Measurements from ENCODE around the gene CHRM2. TPM values are rescaled to one million over a fixed set of nuclear protein-coding genes. Genes with fewer than 3 reads are reported as not detected.

CHRM2 gene
- polyA plus RNA-seq, 1 donor from 2014 or later, result 0.05 TPM

DNA sequence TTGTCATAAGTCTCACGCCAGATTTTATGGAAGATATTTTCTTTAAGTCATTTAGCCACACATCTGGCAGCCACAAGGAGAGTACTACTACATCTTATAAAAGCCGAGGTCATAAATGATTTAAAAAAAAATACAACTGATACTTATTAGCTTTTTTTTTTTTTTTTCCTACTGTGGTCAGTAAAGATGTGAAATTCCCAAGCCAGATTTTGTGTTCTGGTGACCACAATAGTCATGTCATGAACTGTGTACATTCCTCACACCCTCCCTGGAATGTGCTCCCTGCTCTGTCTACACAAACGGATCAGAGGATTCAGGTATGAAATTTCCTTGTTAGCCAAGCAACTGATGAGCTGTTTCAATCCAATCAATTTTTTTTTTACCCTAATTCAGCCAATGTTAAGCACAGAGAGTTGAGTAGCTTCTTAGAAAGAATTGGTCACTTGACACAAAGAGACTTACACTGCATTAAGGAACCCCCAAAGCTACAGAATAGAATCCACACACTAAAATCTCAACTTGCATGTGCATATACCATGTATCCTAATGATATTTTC is 54.7 kb downstream of the CHRM2 start:
- Histone ChIP-seq H3K36me3 (ENCODE audit: insufficient read depth, low read length) (no peaks in the 10 kb centered on the region), H2AFZ (ENCODE audit: low read depth, low read length) (no peak overlapping the region), H3K9ac (ENCODE audit: low read length) (no peak overlapping the region), H3K79me2 (replicated peaks; ENCODE audit: insufficient read depth, low read length) (no peaks in the 10 kb centered on the region), H3F3A (ENCODE audit: insufficient read depth, low read length, poor library complexity, severe bottlenecking) (no peaks in the 10 kb centered on the region), H3K9me2 (ENCODE audit: insufficient read depth, low read length) (no peaks in the 10 kb centered on the region), H3K4me3 (ENCODE audit: low read length) (no peak overlapping the region), H3K9me3 (ENCODE audit: low read length) (no peaks in the 10 kb centered on the region), H3K4me2 (ENCODE audit: low read length) (no peak overlapping the region), H3K27me3 (ENCODE audit: insufficient read depth, low read depth, low read length) (no peaks in the 10 kb centered on the region), H4K20me1 (ENCODE audit: insufficient read depth) (no peaks in the 10 kb centered on the region), H3K27ac (ENCODE audit: low read length) (no peak overlapping the region)
- no peak for TF ChIP-seq POLR2AphosphoS5 (IDR thresholded peaks at IDR 0.05)
- TF ChIP-seq TAF1 (IDR thresholded peaks at IDR 0.05; ENCODE audit: low read depth), result no peak
- no peak for TF ChIP-seq RAD21 (conservative IDR thresholded peaks at IDR 0.05)
- TF ChIP-seq SMC3 (conservative IDR thresholded peaks at IDR 0.05; ENCODE audit: poor library complexity), result no peak
- no peak for TF ChIP-seq EP300 (conservative IDR thresholded peaks at IDR 0.05; ENCODE audit: poor library complexity, severe bottlenecking)
- TF ChIP-seq, protein P1, sequence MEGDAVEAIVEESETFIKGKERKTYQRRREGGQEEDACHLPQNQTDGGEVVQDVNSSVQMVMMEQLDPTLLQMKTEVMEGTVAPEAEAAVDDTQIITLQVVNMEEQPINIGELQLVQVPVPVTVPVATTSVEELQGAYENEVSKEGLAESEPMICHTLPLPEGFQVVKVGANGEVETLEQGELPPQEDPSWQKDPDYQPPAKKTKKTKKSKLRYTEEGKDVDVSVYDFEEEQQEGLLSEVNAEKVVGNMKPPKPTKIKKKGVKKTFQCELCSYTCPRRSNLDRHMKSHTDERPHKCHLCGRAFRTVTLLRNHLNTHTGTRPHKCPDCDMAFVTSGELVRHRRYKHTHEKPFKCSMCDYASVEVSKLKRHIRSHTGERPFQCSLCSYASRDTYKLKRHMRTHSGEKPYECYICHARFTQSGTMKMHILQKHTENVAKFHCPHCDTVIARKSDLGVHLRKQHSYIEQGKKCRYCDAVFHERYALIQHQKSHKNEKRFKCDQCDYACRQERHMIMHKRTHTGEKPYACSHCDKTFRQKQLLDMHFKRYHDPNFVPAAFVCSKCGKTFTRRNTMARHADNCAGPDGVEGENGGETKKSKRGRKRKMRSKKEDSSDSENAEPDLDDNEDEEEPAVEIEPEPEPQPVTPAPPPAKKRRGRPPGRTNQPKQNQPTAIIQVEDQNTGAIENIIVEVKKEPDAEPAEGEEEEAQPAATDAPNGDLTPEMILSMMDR (IDR thresholded peaks at IDR 0.05; ENCODE audit: poor library complexity, severe bottlenecking), result no peak
- TF ChIP-seq, protein P2, sequence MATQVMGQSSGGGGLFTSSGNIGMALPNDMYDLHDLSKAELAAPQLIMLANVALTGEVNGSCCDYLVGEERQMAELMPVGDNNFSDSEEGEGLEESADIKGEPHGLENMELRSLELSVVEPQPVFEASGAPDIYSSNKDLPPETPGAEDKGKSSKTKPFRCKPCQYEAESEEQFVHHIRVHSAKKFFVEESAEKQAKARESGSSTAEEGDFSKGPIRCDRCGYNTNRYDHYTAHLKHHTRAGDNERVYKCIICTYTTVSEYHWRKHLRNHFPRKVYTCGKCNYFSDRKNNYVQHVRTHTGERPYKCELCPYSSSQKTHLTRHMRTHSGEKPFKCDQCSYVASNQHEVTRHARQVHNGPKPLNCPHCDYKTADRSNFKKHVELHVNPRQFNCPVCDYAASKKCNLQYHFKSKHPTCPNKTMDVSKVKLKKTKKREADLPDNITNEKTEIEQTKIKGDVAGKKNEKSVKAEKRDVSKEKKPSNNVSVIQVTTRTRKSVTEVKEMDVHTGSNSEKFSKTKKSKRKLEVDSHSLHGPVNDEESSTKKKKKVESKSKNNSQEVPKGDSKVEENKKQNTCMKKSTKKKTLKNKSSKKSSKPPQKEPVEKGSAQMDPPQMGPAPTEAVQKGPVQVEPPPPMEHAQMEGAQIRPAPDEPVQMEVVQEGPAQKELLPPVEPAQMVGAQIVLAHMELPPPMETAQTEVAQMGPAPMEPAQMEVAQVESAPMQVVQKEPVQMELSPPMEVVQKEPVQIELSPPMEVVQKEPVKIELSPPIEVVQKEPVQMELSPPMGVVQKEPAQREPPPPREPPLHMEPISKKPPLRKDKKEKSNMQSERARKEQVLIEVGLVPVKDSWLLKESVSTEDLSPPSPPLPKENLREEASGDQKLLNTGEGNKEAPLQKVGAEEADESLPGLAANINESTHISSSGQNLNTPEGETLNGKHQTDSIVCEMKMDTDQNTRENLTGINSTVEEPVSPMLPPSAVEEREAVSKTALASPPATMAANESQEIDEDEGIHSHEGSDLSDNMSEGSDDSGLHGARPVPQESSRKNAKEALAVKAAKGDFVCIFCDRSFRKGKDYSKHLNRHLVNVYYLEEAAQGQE (IDR thresholded peaks at IDR 0.05; ENCODE audit: borderline replicate concordance), result no peak
- TF ChIP-seq MXI1 (conservative IDR thresholded peaks at IDR 0.05; ENCODE audit: poor library complexity, severe bottlenecking), result no peak
- TF ChIP-seq EZH2 (IDR thresholded peaks at IDR 0.05; ENCODE audit: borderline replicate concordance, insufficient read depth, low read length, poor library complexity, severe bottlenecking), result no peak

DNA sequence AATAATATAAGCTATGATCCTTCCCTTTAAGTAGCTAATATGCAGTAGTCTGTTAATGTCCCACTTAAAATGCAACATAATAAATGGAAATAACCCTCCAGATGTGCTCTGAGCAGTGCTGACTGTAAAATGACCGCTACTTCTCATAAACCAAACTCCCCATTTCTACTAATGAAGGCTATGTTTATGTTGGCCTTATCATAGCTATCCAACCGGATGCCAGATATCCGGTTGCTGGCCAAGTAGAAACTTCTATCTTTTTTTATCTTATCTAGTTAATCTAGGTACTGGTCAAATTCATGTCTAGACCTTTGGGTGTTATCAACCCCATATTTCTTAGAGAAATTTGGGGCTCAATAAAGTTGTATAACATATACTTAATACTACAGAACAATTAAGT is 56.6 kb downstream of the CHRM2 start:
- H3K27me3 ChIP-seq (ENCODE audit: insufficient read depth, low read depth, low read length), result no peaks in the 10 kb centered on the region
- no peaks in the 10 kb centered on the region for H3F3A ChIP-seq (ENCODE audit: insufficient read depth, low read length, poor library complexity, severe bottlenecking)
- H3K27ac ChIP-seq (ENCODE audit: low read length), result no peak overlapping the region
- H3K9me3 ChIP-seq (ENCODE audit: low read length), result no peaks in the 10 kb centered on the region
- H3K79me2 ChIP-seq (replicated peaks; ENCODE audit: insufficient read depth, low read length), result no peaks in the 10 kb centered on the region
- no peak overlapping the region for H3K4me2 ChIP-seq (ENCODE audit: low read length)
- H3K36me3 ChIP-seq (ENCODE audit: insufficient read depth, low read length), result no peaks in the 10 kb centered on the region
- no peak overlapping the region for H2AFZ ChIP-seq (ENCODE audit: low read depth, low read length)
- H3K4me3 ChIP-seq (ENCODE audit: low read length), result no peak overlapping the region
- TF ChIP-seq EZH2 (IDR thresholded peaks at IDR 0.05; ENCODE audit: borderline replicate concordance, insufficient read depth, low read length, poor library complexity, severe bottlenecking) (no peak), POLR2AphosphoS5 (IDR thresholded peaks at IDR 0.05) (no peak), MXI1 (conservative IDR thresholded peaks at IDR 0.05; ENCODE audit: poor library complexity, severe bottlenecking) (no peak), EP300 (conservative IDR thresholded peaks at IDR 0.05; ENCODE audit: poor library complexity, severe bottlenecking) (no peak), TAF1 (IDR thresholded peaks at IDR 0.05; ENCODE audit: low read depth) (no peak), RAD21 (conservative IDR thresholded peaks at IDR 0.05) (no peak), SMC3 (conservative IDR thresholded peaks at IDR 0.05; ENCODE audit: poor library complexity) (no peak)
- TF ChIP-seq, protein P1 (IDR thresholded peaks at IDR 0.05; ENCODE audit: poor library complexity, severe bottlenecking), result no peak
- no peaks in the 10 kb centered on the region for H4K20me1 ChIP-seq (ENCODE audit: insufficient read depth)
- H3K9ac ChIP-seq (ENCODE audit: low read length), result no peak overlapping the region
- no peaks in the 10 kb centered on the region for H3K9me2 ChIP-seq (ENCODE audit: insufficient read depth, low read length)

Data from neural cell (in vitro differentiated cells).